Ovary (tissue), 9 donors: ENCODE data around the gene CD79B. TPM values are rescaled to one million over a fixed set of nuclear protein-coding genes. Genes with fewer than 3 reads are reported as not detected.
A peak's percentile ranks its signal among the peaks of the same experiment; 100 is the strongest.

Experiments
- DNase-seq, 5 donors: peaks; one replicate each; pipeline ENCODE4 v3.0.0-alpha.2; 2019 to 2020
- H3K27ac ChIP-seq, 2 donors: fragments of 200-600 bp; one replicate each; pipeline versions ENCODE4 v1.5.1 to v1.8.0; 2019 to 2022
- H3K27me3 ChIP-seq: fragments of 200-600 bp; one replicate; pipeline ENCODE4 v1.8.0; 2022
- H3K36me3 ChIP-seq: fragments of 200-600 bp; sonication (generic); one replicate; pipeline ENCODE4 v1.5.1; 2019
- H3K4me1 ChIP-seq: one replicate; pipeline ENCODE4 v1.8.1; 2013; ENCODE audit warnings: mild to moderate bottlenecking, moderate library complexity; ENCODE audit not compliant: insufficient read depth
- H3K4me3 ChIP-seq: fragments of 200-600 bp; sonication (generic); one replicate; pipeline ENCODE4 v1.5.1; 2017
- H3K9me3 ChIP-seq, 2 donors: fragments of 200-600 bp in 1 of 2; sonication (generic) in 1 of 2; one replicate each; pipeline versions ENCODE4 v1.5.1 to v1.8.1; 2013 to 2019; ENCODE audit warnings: mild to moderate bottlenecking in 1 of 2, moderate library complexity in 1 of 2
- CTCF ChIP-seq, 3 donors: fragments of 450-650 bp in 2 of 3; fragments of 200-600 bp in 1 of 3; IDR thresholded peaks; one replicate each; pipeline versions ENCODE4 v1.5.1 to v1.8.0; 2016 to 2022; ENCODE audit warnings: antibody characterized with exemption in 3 of 3, mild to moderate bottlenecking in 1 of 3
- EP300 ChIP-seq: sonication (generic); formaldehyde crosslinking; IDR thresholded peaks from one replicate; pipeline ENCODE4 v1.6.1; 2017; ENCODE audit warnings: antibody characterized with exemption
- POLR2A ChIP-seq: fragments of 450-650 bp; IDR thresholded peaks from one replicate; pipeline ENCODE4 v1.6.1; 2017; ENCODE audit warnings: antibody characterized with exemption, mild to moderate bottlenecking, moderate library complexity
- WGBS, 3 donors: extraction: QIAGEN DNeasy Blood & Tissue Kit in 1 of 3; methylation state at CpG; one replicate each; pipeline versions ENCODE4 v1.1.5 to v1.1.7; 2013 to 2017; 5-methylcytosine and 5-hydroxymethylcytosine counted together
- intact Hi-C, 4 donors: fragments of 100-400 bp; cut with DNase I; formaldehyde crosslinking; loops; one replicate each; pipeline versions ENCODE4 v1.11.0 to v1.15.1; 2022 to 2023
- polyA plus RNA-seq, 2 donors: library from polyadenylated mRNA; stranded (reverse); fragments of 200-250 nt in 1 of 2; fragments of 350-450 nt in 1 of 2; fragmentation: Illumina TruSeq in 1 of 2; extraction: RNeasy Lipid Tissue Mini Kit (QIAGEN cat#74804) in 1 of 2; gene quantifications; one replicate each; pipeline ENCODE4 v1.2.3, GENCODE V29; 2013 to 2014
- total RNA-seq, 7 donors: library from RNA; depleted of rRNA in 2 of 7; stranded (reverse); fragments of >200 nt in 2 of 7; fragmentation: NEBNext Ultra II Directional in 3 of 7; extraction: Animal tissue kit (Norgen Biotek cat#: 25700) in 3 of 7; gene quantifications; one replicate each; pipeline versions ENCODE4 v1.1.0 to v1.2.4, GENCODE V29; 2016 to 2023
- donor health status: DM: no; HTN: no; CAD: no; lungs with moderate emphysema.
- donor health status: DM: no; HTN: no; CAD: no.
- donor health status: Bipolar disorder and iron deficiency.
- donor health status: DM: yes; HTN: yes; CAD: no.
- donor health status: DM: no; HTN: no; CAD: no.
- donor health status: DM: yes; HTN: yes; CAD: no.

The CD79B gene
- total and polyA plus RNA-seq, 9 donors = 0.48 to 2.0 (median 0.92) TPM

DNA sequence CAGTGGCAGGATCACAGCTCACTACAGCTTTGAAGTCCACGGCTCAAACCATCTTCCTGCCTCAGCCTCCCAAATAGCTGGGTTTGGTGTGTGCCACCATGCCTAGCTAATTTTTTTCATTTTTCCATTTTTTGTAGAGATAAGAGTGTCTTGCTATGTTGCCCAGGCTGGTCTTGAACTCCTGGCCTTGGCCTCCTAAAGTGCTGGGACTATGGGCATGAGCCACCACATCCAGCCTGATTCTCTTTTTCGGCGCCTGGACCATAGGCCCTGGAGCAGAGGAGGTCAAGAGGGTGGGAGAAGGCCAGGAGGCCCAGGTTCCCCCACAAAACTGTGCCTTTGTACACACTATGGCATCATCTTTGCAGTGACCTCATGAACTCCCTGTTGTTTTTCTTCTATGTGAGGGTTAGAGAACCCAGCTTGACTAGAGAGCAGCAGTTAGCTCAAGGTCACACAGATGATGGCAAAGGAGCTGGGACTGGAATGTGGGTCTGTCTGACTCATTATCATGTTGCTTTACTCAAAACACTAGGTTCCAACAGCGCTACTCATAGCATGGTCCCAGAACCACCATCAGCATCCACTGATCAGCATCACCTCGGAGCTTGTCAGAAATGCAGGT is 24.3 kb upstream of the CD79B start:
- H3K9me3 ChIP-seq = no peaks in the 10 kb centered on the region
- no peaks in the 10 kb centered on the region for H3K27me3 ChIP-seq
- DNase-seq = peak in 2 of 5 donors; percentile 42 to 48
- intact Hi-C loops = no loop called here
- peaks cover 15% of the 10 kb centered on the region for H3K4me1 ChIP-seq
- H3K27ac ChIP-seq = peak overlapping the region in 1 of 2 donors; percentile 10
- 53 to 71% (median 54%) methylated on average over 5 of the region's 5 CpGs for WGBS, 3 donors
- TF ChIP-seq EP300 = no peak
- TF ChIP-seq CTCF (IDR thresholded peaks at IDR 0.05) = no peak
- no peak for TF ChIP-seq POLR2A
- no peaks in the 10 kb centered on the region for H3K36me3 ChIP-seq
- no peak overlapping the region for H3K4me3 ChIP-seq

DNA sequence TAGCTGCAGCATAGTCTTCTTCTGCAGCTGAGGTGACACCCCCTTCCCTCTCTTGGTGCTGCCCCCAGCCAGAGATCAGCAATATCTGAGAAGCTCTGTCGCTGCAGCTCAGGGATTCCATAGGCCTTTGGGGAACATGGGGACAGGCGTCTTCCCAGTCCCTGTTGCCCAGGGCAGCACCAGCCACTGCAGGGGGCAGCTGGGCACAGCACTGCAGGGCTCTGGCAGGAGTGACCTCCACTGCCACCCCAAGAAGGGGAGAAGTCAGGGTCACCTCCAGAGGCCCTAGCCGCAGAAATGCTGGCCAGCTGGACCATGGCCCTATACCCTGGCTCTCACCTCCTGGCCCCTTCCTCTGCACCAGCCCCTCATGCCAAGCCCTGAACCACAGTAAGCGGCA is 23.7 kb upstream of the CD79B start:
- TF ChIP-seq EP300 = no peak
- TF ChIP-seq CTCF (IDR thresholded peaks at IDR 0.05) = no peak
- TF ChIP-seq POLR2A = no peak
- Histone ChIP-seq H3K9me3 (no peaks in the 10 kb centered on the region), H3K4me1 (peaks cover 11% of the 10 kb centered on the region), H3K4me3 (no peak overlapping the region), H3K27ac (peak overlapping the region in 1 of 2 donors; percentile 10), H3K27me3 (no peaks in the 10 kb centered on the region), H3K36me3 (no peaks in the 10 kb centered on the region)
- no peak for DNase-seq
- intact Hi-C loops = no loop called here
- 80 to 84% (median 83%) methylated on average over 4 of the region's 4 CpGs for WGBS, 3 donors

GRCh38 chr17:63955232-63955631 is 23.1 kb upstream of the CD79B start:
- intact Hi-C loops = no loop called here
- Histone ChIP-seq H3K27ac (peak overlapping the region in 1 of 2 donors; percentile 10), H3K36me3 (no peaks in the 10 kb centered on the region), H3K4me1 (peaks cover 13% of the 10 kb centered on the region), H3K9me3 (no peaks in the 10 kb centered on the region), H3K4me3 (no peak overlapping the region), H3K27me3 (no peaks in the 10 kb centered on the region)
- 78 to 85% (median 80%) methylated on average over 11 of the region's 11 CpGs for WGBS, 3 donors
- TF ChIP-seq CTCF (IDR thresholded peaks at IDR 0.05) (no peak), POLR2A (no peak)
- DNase-seq = no peak

DNA sequence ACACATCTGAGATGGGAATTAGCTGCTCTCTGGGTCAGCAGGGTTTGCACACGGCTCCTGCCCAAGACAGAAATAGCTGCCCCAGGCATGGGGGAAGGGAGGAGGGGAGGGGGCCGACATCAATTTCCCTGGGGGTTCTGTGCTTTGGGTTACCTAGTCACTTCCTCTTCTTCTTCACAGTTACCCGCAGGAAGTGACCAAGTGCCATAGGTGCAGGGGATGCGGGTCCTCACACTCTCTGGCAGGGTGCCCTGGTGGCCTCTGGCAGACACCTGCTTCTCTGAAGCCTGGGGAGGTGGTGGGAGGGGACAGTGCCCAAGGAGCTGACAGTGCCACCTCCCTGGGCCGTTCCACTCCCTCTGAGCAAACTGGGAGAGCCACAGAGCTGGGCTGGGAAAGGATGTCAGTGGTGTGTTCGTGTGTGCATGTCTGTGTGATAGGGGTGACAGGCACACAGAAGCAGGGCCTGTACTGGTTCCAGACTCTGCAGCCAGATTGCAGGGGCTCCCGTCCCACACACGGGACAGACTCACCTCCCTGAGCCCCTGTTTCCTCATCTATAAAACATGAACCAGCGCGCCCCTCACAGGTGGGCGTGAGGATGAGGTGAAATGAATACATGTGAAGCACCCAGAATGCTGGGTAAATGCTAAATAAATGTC is 22.4 kb upstream of the CD79B start:
- Histone ChIP-seq H3K4me1 (peaks cover 18% of the 10 kb centered on the region), H3K4me3 (no peak overlapping the region), H3K27ac (no peak overlapping the region), H3K36me3 (no peaks in the 10 kb centered on the region), H3K9me3 (no peaks in the 10 kb centered on the region), H3K27me3 (no peaks in the 10 kb centered on the region)
- intact Hi-C loops = no loop called here
- TF ChIP-seq EP300 (no peak), POLR2A (no peak), CTCF (IDR thresholded peaks at IDR 0.05) (no peak)
- WGBS, 3 donors = 72 to 78% (median 77%) methylated on average over 11 of the region's 11 CpGs
- DNase-seq = no peak
